Neural progenitor cell (in vitro differentiated cells): Measurements from ENCODE around the gene CELSR1.

ENCODE experiments used
- EZH2 ChIP-seq: fragments of 200-600 bp; sonication (generic); IDR thresholded peaks from 2 replicates; pipeline ENCODE4 v1.6.1; 2017; ENCODE audit warnings: antibody characterized with exemption, mild to moderate bottlenecking, moderate library complexity
- TF ChIP-seq, protein P1 (sequence below): fragments of 200-600 bp; sonication (generic); IDR thresholded peaks from 2 replicates; pipeline ENCODE4 v1.5.1; 2017; ENCODE audit warnings: antibody characterized with exemption, mild to moderate bottlenecking

DNA sequence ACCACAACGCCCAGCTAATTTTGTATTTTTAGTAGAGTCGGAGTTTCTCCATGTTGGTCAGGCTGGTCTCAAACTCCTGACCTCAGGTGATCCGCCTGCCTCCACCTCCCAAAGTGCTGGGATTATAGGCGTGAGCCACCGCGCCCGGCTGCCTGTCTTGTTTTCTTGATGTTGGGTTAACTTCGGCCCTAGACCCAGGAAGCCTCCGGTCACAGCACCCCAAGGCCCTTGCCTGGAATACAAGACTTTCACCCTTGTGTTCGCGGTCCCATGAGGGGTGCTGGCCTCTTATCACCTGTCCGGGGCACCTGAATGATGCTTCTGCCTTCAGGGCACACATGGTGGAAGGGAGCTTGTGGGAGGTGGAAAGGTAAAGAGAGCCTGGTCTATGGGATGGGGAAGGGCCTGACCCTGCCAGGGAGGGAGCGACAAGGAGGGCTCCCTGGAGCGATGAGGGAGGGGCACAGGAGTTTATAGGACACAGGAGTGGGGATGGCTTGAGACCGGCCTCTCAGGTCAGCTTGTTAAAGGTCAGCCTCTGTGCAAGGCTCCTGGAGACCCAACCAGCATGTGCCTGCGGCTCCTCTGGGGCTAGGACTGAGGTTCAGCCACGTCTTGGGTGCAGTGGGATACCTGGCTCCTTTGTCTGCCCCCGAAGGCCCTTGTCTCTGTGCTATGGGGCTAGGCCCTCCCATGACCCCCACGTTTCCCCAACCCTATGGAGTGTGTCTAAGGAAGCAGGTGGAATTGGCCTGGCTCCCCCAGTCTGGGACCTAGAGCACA is 48.1 kb upstream of the CELSR1 start:
- TF ChIP-seq, protein P1, sequence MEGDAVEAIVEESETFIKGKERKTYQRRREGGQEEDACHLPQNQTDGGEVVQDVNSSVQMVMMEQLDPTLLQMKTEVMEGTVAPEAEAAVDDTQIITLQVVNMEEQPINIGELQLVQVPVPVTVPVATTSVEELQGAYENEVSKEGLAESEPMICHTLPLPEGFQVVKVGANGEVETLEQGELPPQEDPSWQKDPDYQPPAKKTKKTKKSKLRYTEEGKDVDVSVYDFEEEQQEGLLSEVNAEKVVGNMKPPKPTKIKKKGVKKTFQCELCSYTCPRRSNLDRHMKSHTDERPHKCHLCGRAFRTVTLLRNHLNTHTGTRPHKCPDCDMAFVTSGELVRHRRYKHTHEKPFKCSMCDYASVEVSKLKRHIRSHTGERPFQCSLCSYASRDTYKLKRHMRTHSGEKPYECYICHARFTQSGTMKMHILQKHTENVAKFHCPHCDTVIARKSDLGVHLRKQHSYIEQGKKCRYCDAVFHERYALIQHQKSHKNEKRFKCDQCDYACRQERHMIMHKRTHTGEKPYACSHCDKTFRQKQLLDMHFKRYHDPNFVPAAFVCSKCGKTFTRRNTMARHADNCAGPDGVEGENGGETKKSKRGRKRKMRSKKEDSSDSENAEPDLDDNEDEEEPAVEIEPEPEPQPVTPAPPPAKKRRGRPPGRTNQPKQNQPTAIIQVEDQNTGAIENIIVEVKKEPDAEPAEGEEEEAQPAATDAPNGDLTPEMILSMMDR, result no peak
- no peak for TF ChIP-seq EZH2
